GM19193 (cell line): ENCODE measurements around the gene OSMR.

Experiments used
- POLR2A ChIP-seq: IDR thresholded peaks from 4 replicates; pipeline ENCODE4 v1.6.1; 2011; ENCODE audit not compliant: insufficient read depth, insufficient read length; ENCODE audit errors: extremely low read depth

Gene OSMR

GRCh38 chr5:38823503-38823902, 22.3 kb upstream of the OSMR start:
- TF ChIP-seq POLR2A, result no peak

GRCh38 chr5:38824821-38825220, 21.0 kb upstream of the OSMR start:
- TF ChIP-seq POLR2A, result no peak

- no peak for TF ChIP-seq POLR2A
These were observed 20.3 kb upstream of the OSMR start for GRCh38 chr5:38825494-38825893.

- no peak for TF ChIP-seq POLR2A
These were observed 18.3 kb upstream of the OSMR start for GRCh38 chr5:38827525-38827924.

DNA sequence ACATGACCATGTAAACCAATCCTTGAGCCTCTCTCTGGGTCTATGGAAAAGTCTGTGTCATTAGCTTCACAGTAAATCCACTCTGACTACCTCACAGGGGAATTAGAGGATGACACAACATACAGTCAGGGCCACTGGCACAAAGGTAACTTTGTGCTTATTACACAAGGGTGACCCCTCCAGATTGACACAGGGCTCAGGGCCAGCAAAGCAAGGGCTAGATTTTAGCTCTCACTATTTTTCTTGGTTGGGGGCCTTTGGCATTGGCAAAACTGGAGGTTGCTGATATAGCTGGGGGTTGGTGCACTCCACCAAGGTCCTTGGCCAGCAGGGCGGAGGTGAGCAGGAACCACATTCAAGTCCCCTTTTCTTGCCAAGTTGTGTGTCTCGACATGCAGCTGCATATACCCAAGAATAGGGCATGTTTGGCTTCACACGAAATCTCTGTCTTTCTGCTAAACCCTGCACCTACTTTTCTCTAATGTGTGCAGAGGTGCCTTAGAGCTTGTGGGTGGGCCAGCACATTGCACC, 15.2 kb upstream of the OSMR start:
- TF ChIP-seq POLR2A, result no peak

GRCh38 chr5:38831117-38831516, 14.7 kb upstream of the OSMR start:
- no peak for TF ChIP-seq POLR2A

DNA sequence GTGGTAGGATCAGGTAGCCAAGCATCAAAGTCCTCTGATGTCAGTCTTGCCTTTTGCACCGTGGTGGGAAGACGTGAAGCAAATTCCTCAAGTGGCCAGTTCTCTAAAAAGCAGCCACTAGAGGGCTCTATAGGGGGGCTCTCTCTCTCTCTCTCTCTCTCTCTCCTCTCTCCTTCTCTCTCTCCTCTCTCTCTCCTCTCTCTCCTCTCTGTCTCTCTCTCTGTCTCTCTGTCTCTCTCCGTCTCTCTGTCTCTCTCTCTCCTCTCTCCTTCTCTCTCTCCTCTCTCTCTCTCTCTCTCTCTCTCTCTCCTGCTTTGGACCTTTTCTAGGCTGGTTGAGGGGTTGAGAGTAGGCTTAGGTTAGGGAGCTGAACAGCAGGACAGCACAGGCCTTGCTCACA, 13.9 kb upstream of the OSMR start:
- no peak for TF ChIP-seq POLR2A

- no peak for TF ChIP-seq POLR2A
These were observed 13.0 kb upstream of the OSMR start for GRCh38 chr5:38832810-38833209.

GRCh38 chr5:38835887-38836286, 9.9 kb upstream of the OSMR start:
- no peak for TF ChIP-seq POLR2A

DNA sequence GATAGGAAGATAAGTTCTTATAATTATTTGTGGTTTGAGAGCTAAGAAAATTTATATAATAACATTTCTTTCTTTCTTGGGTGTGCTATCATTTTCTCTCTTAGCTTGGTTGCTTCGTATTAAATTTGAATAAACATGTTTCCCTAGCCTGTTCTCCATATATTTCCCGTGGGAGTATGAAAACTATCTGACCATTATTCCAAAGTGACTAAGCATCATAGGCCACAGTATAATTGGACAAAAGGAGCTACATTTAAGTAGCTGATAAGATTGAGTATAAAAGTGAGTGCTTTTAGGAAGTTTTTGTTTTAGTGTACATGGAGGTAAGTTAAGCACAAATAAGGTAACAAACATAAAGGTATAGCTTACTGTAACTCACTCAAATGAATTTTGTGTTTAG, 8.4 kb upstream of the OSMR start:
- TF ChIP-seq POLR2A, result no peak

DNA sequence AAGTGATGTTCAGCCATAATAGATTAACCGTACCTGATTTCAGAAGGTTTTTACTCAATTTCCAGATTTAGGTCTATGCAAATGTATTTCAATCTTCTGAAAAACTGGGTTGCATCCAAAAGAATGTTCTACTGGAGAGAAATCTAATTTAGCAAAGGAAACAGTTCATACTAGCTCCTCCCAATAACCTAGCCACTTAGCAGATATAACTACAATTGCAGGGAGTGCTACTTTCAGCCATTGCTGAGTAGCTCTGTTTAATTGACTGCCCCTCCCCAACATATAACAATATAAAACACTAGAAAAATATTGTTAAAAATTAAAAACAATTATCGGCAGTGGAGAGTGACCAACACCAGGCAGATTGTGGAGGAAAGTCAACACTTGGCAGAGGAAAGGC, 7.9 kb upstream of the OSMR start:
- TF ChIP-seq POLR2A, result no peak

DNA sequence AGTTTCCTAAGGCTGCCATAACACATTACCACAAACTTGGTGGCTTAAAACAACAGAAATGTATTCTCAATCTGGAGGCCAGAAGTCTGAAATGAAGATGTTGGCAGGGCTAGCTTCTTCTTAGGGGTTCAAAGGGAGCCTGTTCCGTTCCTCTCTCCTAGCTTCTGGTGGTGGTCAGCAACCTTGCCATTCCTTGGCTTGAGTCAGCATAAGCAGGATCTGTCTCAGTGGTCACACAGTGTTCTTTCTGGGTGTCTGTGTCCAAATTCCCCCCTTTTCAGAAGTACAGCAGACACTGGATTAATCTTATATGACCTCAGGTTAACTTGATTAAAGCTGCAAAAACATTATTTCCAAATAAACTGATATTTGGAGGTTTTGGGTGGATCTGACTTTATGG, 2.1 kb upstream of the OSMR start:
- TF ChIP-seq POLR2A, result no peak

DNA sequence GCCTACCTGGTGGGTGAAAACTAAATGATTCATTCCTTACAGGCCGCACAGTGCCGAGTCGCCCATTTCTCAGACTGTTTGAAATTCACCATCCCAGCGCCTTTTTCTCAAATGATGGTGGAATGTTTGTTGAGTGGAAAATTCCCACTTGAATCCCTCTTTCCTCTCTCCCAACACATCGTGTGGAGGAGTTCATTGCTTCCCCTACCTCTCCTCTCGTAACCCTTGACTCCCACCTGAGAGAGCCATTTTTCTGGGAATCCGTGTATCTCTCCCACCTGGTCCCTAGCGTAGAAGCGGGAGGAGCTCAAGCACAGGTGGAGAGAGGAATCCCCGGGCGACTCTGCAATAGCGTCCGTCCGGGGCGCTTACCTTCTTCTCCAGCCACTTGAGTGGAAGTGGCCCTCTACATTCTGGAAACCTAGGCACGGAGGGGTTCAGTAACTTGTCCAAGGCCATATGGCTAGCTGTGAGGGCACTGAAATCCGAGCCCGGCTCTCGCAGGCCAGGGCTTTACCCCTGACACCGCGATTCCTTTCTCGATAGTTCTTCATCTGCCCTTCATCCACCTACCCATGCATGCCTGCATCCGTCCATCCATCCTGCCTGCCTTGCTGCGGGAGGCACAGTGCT, 683 bp downstream of the OSMR start:
- TF ChIP-seq POLR2A, result no peak

GRCh38 chr5:38847559-38848347, 1.9 kb downstream of the OSMR start:
- TF ChIP-seq POLR2A, result no peak

GRCh38 chr5:38848637-38849036, 2.8 kb downstream of the OSMR start:
- TF ChIP-seq POLR2A, result no peak
